NCI-H146 treated with DMSO at 0.1 percent for 48 hours (cell line): ENCODE data around the gene TMEM169.
A peak's percentile ranks its signal among the peaks of the same experiment; 100 is the strongest.

Experiments
- DNase-seq: peaks from one replicate; lab custom pipeline; 2025; ENCODE audit not compliant: unreplicated experiment; lab: John Stamatoyannopoulos, UW

The TMEM169 gene, protein sequence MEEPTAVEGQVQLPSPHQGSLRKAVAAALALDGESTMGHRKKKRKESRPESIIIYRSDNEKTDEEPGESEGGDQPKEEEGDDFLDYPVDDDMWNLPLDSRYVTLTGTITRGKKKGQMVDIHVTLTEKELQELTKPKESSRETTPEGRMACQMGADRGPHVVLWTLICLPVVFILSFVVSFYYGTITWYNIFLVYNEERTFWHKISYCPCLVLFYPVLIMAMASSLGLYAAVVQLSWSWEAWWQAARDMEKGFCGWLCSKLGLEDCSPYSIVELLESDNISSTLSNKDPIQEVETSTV

DNA sequence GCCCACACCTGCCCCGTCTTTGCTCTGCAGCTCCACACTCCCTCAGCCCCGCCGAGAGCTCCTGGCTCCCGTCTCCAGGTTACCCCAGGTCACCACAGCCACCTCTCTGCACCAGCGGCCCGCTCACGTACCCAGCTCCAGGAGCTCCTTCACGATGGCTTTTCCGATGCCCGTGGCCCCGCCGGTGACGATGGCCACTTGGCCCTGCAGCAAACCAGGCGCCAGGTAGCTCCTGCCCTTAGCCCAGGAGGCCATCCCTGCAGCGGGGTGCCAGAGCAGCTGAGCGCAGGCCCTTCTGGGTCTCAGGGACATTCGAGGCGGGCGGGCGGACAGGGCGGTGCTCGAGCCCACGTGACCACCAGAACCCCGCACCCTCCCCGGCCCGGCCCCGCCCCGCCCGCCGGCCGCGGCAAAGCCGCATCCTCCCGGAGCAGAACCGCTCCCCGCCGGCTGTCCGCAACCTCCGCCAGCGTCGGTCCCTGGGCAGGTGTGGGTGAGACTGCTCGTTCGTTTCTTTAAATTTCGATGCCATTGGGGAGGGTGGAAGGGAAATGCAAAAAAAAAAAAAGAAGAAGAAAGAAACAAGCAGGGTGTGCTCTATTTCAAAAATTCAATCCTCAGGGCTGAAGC, at the start of gene TMEM169, which contains the start of gene PECR:
TSS of gene TMEM169 (plus strand) at position 433 of the 630 bp plus-strand sequence. CDS start 14,045 bp downstream, outside the sequence.
TSS of gene PECR (minus strand) at position 323 of the 630 bp plus-strand sequence. CDS start at position 255, 68 bp downstream.
- peak; percentile 61 for DNase-seq

DNA sequence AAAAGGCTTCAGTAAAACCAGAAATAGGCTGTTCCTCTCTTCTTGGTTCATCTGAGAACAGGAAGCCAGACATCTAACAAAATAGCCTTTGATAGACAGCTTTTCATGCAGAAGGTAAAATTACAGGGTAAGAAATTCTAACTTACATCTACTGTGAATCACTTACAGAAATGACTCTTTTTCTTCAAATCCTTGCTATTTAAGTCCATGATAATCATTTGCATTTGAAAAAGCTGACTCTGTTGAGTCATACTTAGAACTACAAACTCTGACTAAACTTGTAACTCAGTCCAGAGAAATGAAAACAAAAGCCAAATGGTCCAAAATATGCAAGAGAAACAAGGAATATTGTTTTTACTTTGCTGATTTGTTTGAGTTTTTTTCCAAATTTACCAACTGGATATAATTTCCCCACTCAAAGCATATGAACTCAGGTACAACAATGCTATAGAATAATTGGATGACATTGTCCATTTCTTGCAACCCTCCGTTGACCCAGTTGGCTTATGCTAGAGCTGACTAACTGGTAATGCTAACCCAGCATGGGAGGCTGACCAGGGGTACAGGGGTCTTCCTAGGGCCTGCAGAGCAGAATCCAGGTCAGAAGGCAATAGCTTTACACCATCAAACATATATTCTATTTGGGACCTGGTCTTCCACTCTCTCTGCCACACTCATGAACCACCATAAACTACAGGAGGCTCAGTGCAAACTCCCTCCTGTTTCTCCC, 49.6 kb upstream of the TMEM169 start:
- DNase-seq: no peak

DNA sequence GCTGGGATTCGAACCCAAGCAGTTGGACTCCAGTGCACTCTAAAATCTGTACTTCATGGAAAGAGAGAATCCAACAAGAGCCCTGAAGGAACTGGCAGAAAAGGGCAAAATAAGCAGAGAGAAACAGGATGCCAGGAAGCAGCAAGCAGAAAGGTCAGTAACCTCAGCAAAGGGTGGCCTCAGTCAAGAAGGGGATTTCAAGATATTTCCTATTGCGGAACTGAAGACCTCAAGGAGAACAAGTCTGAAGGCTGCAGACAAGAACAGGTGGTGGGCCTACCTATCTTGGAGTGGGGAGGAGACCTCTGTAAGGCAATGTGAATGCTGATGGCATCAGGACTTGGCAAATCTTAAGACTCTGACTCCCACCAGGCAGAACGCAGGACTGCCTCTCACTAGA, 48.3 kb upstream of the TMEM169 start:
- no peak for DNase-seq

- peak; percentile 1 for DNase-seq
Measured at GRCh38 chr2:216034065-216034464, 47.7 kb upstream of the TMEM169 start.

DNA sequence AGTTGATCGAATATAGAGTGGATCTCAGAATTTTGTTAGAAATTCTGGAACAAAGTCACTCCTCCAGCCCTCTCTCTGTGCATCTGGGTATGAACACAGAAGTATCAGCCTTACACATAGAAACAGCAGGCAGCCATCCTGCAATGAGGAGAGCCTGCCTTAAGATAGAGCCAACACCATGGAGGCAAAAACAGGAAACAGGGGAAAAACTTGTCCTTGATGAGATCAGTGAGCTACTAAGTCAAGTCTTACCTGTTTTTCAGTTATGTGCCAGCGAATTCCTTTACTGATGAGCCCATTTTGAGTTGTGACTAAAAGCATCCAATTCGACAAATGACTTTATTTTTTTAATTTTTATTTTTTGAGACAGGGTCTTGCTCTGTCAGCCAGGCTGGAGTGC, 41.8 kb upstream of the TMEM169 start:
- DNase-seq: no peak

- no peak for DNase-seq
Measured at GRCh38 chr2:216041438-216041837, 40.3 kb upstream of the TMEM169 start.

GRCh38 chr2:216043949-216044348, 37.8 kb upstream of the TMEM169 start:
- no peak for DNase-seq

GRCh38 chr2:216044883-216045486, 36.7 kb upstream of the TMEM169 start:
- no peak for DNase-seq

GRCh38 chr2:216047397-216047796, 34.3 kb upstream of the TMEM169 start:
- no peak for DNase-seq

- no peak for DNase-seq
Measured at GRCh38 chr2:216049452-216049851, 32.3 kb upstream of the TMEM169 start.

DNA sequence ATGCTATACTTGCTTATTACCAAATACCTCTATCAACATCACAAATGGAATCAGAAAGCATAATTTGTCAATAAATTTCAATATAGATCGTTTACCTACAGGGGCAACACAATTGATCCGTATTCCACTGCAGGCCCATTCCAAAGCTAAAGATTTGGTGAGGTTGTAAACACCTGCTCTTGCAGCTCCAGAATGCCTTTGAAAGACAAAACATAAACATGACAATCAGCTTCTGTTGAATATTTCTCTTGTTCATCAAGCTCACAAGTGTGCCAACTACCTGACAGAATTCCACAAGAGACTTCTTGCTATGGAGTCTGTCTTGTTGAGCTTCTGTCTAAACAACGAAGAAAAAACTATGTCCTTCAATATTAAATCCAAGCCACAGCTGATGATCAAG, 30.4 kb upstream of the TMEM169 start:
- DNase-seq: no peak

DNA sequence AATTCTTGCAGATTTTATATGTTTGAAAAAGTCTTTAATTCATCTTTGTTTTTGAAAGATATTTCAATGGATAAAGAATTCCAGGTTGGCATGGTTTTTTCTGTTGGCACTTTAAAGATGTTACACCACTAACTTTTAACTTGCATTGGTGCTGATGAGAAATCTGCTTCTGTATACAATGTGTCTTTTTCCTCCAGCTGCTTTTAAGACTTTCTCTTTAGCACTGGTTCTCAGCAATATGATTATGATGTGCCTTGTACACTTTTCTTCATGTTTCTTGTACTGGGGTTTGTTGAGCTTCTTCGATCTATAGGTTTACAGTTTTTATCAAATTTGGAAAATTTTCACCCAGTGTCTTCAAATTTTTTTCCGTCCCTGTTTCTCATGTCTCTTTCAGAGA, 29.3 kb upstream of the TMEM169 start:
- DNase-seq: no peak

GRCh38 chr2:216055680-216056079, 26.0 kb upstream of the TMEM169 start:
- no peak for DNase-seq

GRCh38 chr2:216056739-216057138, 25.0 kb upstream of the TMEM169 start:
- DNase-seq: no peak

DNA sequence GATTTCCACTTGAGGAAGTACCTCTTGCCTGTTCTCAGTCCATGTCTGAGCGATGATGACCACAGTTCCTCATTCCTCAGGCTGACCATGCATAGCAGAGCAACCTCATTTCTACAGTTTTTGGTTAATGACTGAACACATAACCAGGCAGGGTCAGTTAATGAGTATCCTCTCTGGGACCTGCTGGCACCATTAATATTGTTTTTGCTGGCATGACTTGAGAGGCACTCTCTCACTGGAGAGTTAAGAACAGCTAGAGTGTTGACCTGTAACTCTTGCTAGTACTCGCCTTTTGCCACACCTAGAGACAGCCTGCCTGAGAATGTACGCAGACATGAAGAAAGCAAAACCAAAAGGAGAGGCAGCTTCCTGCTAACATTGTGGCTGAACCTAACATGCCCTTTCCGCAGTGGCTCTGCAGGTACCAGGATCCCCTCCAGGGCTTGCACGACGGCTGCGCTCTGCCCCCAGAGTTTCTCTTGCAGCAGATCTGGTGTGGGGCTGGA, 24.0 kb upstream of the TMEM169 start:
- DNase-seq: no peak

GRCh38 chr2:216059233-216059834, 22.4 kb upstream of the TMEM169 start:
- no peak for DNase-seq

GRCh38 chr2:216064014-216064630, 17.6 kb upstream of the TMEM169 start:
- no peak for DNase-seq

DNA sequence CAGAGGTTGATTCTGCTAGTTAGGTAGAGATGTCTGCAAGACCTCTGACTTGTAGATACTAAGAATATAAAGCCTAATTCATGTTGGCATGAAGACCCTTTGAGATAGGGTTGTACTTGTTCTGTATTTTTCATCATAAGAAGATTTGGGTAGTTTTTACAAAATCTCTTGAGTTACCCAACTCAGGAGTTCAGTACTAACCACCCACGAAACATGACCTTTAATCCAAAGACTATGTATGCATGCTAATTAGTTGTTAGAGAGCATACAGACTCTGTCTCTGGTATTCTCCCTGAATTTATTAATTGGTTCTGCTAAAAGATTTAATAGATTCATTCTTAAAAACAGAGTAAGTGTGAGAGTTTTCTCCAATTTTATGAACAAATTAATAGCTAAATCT, 17.1 kb upstream of the TMEM169 start:
- no peak for DNase-seq

- DNase-seq: no peak
Measured at GRCh38 chr2:216066230-216066629, 15.5 kb upstream of the TMEM169 start.

DNA sequence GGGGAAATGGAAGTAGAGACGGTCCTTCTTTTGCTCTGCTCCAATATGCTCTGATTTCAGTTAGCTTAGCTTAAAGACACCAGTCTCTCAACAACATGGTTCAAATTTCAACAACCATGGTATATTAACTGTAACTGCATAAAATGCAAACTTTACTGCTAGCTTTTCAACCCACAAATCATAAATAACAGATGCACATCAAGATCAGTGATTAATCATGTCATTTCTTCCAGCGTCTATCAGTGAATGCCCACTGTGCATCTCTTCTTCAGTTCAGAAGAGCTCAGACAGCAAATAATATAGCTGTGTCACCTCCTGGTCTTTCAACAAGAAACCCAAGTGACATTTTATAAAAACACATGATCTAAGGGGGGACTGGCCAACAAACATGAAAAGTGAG, 12.7 kb upstream of the TMEM169 start:
- no peak for DNase-seq
